ENCODE results near the gene LAMB4.
"Not testable (repeated sequence)": the region's sequence is repeated elsewhere in the genome, so short reads cannot be mapped to it uniquely, and the experiment has no call there.

LAMB4 gene

DNA sequence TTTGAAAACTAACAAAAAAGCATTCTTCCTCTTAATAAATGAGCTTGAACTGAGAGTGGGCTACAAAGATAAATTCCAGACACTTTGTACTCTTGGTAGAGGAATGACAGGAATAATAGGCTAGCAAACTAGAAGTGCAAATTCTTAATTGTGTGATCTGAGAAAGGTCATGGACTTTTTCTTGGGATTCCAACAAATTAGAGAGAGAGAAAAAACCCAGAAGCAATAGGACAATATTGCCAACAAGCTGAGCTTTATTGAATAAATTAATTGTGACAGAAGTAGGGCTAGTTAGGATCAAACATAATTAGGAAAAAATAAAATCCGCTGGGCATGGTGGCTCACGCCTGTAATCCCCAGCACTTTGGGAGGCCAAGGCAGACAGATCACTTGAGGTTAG lies 85.8 kb downstream of the LAMB4 start:
- no peak for DNase-seq

DNA sequence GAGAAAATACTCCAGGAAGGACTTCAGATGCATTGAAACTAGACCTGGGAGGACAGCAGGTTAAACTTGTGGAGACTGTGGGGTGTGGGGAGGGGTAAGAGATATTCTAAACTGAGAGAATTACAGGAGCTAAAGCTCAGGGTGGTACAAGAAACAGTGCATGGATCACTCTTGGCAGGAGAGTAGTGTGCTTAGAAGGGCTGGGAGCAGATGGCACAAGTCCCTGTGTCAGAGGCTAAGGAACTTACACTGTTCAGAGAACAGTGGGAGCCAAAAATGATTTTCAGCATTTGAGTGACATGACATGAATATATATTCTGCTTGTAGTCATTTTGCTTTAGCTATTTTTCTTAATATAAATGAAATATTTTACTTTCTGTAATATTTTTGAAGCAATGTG lies 91.2 kb downstream of the LAMB4 start:
- DNase-seq: no peak

DNA sequence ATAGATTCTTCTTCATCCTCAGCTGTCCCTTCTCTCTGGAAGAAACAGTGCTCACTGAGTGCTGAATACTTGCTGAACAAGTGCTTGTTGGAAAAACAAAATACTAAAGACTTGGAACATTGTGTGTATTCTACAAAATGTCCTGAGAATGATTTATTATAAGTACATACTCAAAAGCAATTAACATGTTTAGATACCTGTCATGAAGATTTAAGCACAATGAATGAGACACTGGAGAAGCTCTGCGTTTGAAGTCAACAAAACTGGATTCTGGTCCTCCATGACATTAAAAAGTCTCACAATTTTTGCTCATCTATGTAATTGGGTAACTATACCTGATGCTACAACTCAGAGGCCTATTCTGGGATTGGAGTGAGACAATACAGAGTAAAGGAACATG lies 92.4 kb downstream of the LAMB4 start:
- DNase-seq: no peak

DNA sequence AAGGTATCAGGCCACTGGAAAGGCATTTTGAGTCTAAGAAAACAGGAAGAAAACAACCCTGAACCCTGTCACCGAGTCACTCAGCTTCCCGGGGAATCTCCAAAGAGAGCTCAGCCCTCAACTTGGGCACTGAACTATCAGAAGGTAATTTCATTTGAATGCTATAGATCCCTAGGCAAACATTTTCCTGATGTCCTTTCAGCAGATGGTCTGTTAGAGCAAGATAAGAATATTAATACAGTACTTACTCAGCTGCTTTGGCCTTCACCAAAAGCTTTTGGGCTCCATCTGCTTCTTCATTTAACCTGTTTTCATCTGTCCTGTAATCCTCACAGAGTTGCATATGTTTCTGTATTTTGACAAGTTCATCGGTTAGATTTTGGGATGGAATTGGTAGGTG lies 93.0 kb downstream of the LAMB4 start:
- DNase-seq: no peak

DNA sequence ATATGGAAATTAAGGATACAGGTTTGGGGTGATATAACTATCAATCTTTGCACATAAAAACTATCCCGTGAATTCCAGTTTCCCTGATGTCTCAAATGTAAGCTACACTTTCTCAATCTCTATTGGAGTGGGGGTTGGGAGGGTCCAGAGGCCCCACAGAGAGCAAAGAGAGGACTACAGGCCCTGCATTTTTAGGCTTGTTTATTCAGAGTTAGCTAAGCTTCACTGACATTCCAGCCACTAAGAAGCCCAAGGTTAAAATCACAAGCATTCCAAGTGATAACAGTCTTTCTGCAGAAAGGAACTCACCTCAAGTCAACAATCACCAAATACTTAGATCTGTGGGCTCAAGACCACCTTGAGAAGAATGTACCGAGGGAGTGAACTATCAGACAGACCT lies 95.6 kb downstream of the LAMB4 start:
- no peak for DNase-seq

DNA sequence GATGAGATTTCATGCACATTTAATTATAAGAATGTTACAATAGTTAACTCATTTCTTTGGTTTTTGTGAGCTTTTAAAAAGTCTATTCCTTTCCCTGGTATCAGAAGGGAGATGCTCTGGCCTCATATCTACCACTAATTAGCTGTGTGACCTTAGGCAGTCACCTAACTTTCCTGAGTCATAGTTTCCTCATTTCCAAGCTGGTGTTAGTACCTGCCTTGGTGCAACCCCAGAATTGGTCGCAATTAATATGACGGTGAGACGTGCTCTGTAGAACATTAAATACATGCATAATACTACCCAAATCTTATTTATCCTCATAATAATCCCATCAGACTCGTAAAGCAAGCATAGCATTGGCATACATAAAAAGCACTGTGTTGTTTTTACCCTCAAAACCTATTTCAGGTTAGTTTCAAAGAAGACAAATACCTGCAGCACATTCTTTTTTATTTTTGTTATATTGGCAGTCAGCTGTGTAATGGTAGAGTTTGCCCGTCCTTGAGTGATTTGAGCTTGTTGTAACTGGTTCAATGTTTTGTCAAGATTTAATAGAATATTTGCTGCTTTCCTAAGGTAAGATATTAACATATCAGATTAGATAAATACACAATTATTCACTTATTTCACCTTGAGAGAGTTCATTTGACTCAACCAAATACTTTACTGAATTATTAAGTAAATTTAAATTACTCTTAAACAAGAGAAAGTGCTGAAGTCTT lies 96.2 kb downstream of the LAMB4 start:
- DNase-seq: no peak

DNA sequence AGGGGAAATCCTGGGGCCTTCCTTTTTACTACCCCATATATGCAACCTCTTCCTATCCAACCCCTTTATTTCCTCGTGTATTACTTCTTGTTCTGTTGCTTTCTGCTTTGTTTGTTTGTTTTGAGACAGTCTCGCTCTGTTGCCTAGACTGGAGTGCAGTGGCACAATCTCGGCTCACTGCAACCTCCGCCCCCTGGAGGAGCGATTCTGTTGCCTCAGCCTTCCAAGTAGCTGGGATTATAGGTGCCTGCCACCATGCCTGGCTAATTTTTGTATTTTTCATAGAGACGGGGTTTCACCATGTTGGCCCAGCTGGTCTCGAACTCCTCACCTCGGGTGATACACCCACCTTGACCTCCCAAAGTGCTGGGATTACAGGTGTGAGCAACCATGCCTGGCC lies 96.9 kb downstream of the LAMB4 start:
- not testable (repeated sequence) for DNase-seq

DNA sequence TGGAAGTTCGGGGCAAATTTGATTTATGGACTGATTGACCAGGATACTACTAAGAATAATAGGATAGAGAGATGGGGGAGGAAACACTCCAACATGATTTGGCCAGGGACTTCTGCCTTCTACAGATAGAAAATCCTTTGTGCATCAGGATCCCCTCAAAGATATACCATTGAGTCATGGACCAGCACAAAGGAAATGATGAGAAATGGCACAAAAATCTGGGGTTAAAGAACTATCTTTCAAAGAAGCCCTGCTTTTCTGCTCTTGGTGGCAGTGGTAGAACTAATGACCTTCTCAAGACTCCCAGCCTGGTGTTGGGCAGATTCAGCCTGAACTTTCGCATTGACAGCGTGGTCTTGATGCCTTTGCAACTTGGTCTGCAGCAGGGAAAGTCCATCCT lies 99.6 kb downstream of the LAMB4 start:
- no peak for DNase-seq

DNA sequence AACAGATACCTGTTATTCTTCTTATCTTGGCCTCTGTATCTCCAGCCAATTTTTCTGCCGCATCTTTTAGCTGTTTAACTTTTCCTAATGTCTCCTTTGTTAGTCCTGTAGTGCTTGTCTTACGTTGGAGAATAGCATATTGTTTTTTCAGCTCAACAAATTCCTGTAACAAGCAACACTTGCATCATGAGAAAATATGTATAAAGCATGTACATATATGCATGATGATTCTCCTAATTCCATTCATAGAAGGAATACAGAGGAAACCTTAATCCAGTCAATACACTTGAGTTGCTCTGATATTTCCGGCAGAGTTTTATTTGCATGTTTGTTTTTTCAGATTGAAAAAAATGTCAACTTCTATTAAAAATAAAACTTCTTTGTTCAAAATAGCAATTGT lies 101.1 kb downstream of the LAMB4 start:
- no peak for DNase-seq

DNA sequence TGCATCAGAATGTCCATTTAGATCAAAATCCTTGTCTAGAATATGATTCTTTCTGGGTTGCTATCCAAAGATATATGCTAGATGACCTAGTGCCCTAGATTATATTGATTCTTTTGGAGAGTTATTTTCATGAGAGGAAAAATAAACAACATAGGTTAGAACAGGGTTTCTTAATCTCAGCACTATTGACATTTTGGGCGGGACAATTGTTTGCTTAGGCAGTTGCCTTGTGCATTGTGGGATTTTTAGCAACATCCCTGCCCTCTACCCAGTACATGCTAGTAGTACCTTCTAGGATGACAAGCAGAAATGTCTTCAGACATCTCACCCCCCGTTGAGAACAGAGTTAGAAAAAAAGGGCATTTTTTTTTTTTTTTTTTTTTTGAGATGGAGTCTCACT lies 102.0 kb downstream of the LAMB4 start:
- no peak for DNase-seq

DNA sequence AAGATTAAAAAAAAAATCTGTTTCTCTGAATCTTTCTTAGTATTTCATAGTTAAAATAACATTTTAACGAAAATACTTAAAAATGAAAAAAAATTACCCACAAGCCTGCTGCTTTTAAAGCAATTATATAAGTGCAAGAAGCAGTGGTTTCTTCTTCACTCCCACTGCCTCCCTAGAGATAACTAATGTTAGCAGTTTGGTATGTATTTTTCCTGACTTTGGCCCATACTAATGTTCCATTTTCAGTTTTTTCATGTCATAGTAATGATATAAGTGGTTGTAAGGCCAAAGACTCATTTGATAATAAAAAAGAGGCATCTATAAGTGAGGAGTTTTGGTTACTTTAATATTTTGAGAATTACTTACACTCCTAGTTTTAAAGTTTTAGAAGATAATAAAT lies 102.9 kb downstream of the LAMB4 start:
- DNase-seq: no peak

DNA sequence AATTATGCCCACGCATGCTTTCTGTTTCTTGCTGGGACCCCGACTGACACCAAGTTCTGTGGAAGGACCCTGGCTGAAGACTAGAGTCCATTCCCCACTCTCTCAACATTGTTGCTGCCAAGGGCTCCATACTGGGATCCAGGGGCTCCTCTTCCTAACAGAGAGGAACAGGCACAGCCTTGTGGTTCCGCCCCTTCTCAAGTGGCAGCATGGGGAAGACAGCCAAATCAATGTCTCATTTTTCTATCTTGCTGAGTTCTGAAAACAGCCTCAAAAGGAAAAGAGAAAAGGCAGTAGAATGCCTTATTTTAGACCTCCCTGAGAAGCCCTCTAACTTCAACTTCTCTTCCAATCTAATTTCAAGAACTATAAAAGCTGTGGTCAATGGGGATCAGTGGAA lies 103.5 kb downstream of the LAMB4 start:
- DNase-seq: no peak

DNA sequence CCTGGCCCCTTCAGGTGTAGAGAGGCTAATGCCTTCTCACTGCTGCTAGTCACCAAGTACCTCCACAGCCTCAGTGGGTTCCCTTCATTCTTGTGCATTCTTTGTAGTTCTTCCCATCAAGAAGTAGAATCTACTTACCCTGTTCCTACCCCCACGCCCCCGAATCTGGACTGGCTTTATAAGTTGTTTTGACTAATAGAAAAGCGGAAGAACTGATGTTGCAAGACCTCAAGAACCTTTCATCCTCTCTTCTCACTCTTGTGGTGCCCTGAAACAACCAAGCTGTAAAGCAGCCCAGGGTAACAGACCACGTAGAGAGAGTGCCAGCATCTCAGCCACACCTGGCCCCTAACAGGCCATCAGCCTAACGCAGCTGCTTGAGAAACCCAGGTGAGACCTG lies 104.0 kb downstream of the LAMB4 start:
- DNase-seq: peak in 2 of 3 donors; percentile 18 to 21

DNA sequence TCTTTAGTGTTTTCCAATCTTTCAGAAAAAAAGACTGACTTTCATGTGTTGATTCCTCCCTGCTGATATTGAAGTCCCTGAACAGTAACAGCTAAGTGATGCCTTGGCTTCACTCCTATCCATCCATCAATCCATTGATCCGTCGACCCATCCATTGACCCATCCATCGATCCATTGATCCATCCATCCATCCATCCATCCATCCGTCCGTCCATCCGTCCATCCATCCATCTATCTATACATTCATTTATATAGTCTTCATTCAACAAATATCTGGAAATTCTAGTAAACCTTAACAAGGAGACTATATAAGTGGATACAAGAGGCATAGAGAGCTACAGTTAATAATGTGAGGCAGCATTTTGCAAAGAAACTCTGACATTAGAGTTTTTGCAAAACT lies 105.6 kb downstream of the LAMB4 start:
- no peak for DNase-seq

DNA sequence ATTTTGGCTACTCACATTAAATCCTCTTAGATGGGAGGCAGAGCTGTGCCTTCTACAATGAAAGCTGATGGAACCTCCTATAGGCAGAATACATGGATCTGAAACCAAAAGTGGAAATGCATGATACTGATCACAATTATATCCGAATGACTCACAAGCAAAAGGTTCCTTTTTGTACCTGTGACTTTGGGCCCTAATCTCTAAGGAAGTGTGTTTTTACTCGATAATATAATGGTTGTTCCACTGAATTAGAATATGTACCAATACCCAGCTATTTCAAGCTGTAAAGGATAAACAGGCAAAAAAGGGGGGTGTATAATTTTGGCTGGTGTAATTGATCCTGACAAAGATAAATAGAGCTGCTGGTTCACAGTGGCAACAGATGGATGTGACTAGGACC lies 109.6 kb downstream of the LAMB4 start:
- DNase-seq: peak in 1 of 3 donors; percentile 5

DNA sequence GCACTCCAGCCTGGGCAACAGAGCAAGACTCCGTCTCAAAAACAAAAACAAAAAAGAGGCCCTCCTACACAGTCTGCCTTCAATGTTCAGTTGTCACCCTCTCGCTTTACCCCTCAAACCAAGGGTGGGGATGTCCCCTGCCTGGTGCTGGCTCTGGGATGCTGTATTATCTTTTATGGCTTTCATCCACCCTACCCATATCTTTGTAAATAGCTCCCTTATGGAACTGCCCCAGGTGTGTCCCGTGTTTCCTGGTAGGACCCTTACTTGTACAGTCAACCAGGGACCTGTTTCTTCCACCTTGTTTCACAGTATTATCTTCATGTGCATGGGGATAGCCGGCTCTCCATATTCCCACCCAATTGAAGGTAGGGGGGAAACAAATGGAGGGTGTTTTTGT lies 111.5 kb downstream of the LAMB4 start:
- no peak for DNase-seq

DNA sequence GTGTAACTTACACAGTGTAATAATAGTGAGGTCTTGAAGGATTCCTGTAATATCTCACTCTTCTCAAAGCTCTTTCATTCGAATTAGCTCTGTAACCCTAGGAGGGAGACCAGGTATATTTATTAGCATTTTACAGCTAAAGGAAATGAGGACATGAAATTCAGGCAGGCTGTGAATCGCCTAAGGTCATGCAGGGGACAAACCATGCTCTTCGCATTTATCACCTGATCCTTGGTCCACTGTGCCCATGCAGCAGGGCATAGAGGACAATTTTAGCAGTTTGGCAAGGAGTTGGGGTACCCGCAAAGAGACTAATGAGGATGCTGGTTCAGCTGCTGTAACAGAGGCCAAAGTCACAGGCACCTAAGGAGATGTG lies 112.4 kb downstream of the LAMB4 start:
- DNase-seq: no peak

DNA sequence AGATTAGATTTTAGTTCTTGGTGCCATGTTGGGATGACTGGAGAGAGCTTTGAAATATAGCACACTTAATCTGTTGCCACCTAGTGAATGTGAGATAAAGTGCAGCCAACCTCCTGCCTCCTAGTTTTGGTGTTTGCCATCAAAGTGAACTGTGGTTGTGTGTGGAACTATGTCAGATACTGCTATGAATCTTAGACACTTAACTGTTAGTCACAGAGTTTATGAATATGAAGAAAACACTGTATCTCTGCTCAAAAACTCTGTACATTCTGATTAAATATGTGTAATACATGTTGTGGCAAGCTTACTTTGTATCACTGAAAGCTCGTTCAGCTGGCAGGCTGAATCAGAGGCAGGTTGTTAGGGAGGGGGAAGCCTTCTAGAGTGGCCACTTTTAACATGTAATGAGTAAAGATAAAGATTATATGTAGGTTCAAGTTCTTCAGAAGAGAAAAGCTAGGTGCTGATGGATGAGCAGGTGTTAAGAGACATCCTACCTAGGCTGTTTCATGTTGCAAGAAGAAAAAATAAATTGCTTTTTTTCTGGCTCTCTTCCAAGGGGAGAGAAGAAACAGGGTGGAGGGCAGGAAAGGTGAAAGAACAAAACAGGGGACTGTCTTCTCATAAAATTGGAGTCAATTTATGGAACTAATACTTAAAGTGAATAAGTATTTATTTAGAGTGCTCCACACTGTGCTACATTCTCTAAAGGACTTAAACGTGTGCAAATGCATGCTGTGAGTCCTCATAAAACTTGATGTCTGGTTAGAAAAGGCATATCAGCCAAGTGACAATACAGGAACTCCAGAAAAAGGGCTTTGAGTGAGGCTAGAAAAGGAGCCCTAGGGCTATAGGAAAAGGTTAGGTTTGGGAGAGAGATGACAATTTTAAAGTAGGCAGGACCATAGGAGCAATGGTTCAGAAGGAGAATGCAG lies 113.1 kb downstream of the LAMB4 start:
- peak in 1 of 3 donors; percentile 7 for DNase-seq

DNA sequence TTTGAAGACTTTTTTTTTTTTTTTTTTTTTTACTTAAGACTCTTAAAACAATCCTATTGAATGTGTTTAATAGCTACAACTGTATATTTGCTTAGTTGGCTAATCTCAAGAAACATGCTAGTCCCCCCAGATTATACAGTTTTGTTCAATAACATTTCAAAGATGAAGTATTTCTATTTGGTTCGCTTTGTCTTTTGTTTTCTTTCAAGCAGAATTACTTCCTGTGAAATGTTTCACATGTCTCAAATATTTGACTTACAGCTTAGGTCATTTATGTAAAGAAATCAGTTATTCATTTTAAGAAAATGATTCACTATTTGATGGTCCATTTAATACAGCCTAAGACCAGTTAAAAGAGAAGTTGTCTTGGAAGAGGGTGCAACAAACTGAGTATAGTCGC lies 114.4 kb downstream of the LAMB4 start:
- no peak for DNase-seq

DNA sequence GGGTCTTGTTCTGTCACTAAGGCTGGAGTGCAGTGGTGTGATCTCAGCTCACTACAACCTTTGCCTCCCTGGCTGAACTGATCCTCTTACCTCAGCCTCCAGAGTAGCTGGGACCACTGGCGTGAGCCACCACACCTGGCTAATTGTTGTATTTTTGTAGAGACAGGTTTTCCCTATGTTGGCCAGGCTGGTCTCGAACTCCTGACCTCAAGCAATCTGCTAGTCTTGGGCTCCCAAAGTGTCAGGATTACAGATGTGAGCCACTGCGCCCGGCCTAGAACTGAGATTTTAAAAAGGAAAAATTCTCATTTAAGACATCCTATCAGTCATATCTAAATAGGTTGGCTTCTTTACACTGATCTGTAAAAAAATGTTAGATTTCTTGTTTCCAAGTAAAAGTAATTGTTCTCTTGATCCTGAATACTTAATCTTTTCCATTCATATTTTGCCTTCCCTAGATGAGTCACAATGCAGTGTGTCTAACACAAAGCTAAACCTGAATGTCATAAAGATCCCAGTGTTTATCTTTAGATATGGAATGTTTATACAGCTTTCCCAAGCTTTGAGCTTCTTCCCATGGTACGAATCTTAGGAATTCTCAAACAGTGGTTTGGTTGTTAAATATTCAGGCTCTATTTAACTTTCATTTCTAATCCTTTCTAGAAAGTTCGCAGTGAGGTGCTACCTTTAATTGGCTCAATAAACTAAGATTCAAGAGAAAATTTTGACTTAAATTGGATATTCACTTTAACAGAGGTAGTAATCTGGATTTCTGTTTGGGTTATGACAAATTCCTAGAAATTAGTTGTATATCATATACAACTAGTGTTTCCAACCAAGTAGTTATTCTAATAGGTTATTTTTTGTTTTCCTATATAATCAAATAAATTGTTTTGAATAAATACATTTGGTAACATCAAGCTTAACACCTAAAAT lies 115.1 kb downstream of the LAMB4 start:
- DNase-seq: no peak

DNA sequence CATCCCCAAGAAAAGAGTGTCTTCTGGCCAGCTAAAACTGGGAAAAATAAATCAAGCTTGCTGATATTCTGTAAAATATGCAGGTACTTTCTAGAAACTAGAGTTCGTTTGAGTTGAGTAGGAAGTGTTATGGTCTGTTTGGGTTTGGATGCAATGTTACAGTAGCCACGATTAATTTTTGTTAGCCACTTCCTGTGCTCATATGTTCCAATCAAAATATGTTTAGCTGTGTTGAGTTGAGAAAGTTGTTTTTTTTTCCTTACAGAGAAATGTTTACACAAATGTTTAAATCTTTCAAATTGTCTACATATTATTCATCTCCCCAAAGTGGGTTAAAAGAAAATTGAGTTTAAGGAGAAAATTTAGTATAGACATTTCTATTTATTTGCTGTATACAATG lies 115.9 kb downstream of the LAMB4 start:
- no peak for DNase-seq

DNA sequence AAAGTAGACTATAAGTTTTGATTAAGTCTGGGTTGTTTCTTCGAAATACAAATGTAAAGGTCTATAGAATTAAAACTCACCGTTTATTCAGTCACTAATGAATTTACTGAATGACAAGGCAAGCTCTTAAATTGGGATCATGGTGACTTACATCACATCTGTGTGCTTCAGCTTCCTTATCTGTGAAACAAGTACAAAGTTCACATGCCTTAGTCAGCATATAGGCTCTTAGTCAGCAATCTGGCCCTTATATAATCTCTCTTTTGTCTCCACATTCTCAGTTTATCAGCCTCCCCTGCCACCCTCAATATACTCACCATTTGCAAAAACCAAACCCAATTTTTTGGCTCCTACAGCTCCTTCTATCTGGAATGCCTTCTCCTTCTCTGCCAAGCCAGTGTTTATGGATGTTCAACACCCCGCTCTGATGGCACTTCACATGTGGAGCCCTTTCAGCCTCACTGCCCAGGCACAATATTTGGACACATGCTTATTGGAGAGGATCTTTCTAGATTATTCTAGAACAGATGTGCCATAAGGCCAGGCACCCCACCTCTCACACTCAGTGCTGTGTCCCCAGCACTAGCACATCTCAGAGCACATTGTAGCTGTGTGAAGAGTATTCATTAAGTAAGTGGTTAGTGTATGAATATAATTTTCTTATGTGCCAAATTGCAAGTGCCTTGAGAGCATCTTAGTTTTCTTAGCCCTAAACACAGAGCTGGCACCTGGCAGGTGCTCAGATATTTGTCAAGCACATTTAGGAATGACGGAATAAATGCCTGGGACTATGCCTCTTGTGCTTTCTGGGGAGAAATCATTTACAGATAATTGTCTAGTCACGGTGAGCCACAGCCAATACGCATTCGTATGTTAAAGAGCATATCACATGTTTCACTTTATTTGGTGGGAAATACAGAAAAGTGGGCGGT lies 117.4 kb downstream of the LAMB4 start:
- peak; percentile 17 to 54 (median 50) for DNase-seq

Data from suppressor macrophage treated with lipopolysaccharide for 1 hour (primary cell).